ENCODE data around the gene KIF26B.

- TF ChIP-seq, protein P1, sequence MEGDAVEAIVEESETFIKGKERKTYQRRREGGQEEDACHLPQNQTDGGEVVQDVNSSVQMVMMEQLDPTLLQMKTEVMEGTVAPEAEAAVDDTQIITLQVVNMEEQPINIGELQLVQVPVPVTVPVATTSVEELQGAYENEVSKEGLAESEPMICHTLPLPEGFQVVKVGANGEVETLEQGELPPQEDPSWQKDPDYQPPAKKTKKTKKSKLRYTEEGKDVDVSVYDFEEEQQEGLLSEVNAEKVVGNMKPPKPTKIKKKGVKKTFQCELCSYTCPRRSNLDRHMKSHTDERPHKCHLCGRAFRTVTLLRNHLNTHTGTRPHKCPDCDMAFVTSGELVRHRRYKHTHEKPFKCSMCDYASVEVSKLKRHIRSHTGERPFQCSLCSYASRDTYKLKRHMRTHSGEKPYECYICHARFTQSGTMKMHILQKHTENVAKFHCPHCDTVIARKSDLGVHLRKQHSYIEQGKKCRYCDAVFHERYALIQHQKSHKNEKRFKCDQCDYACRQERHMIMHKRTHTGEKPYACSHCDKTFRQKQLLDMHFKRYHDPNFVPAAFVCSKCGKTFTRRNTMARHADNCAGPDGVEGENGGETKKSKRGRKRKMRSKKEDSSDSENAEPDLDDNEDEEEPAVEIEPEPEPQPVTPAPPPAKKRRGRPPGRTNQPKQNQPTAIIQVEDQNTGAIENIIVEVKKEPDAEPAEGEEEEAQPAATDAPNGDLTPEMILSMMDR (IDR thresholded peaks at IDR 0.05) = no peak
- TF ChIP-seq POLR2A (IDR thresholded peaks at IDR 0.05) = no peak
Observed at GRCh38 chr1:245684571-245684970, 529.8 kb downstream of the KIF26B start.
